ENCODE data around the gene CABLES1. TPM values are rescaled to one million over a fixed set of nuclear protein-coding genes. Genes with fewer than 3 reads are reported as not detected.

CABLES1 gene
- total RNA-seq, 1 experiment from 2014 or later: 66.4 TPM

DNA sequence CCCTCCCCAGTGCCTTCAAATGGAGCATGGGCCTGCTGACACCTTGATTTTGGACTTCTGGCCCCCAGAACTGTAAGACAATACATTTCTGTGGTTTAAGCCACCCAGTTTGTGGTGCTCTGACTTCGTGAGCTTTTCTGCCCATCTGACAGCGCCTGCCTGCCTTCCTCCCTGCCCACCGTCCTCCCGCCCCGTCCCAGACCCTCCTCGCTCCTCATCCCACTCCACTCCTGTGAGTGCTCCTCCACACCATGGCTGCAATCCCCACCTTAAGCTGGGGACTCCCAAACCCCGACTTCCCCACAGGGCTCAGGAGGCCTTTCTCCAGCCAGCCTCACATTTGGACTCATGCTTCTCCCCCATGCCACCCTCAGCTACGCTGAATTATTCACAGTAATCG lies 70.7 kb downstream of the CABLES1 start:
- no peaks in the 10 kb centered on the region for H3K36me3 ChIP-seq (ENCODE audit: control insufficient read depth, insufficient read depth, low read length)
- no peaks in the 10 kb centered on the region for H3K9me3 ChIP-seq (ENCODE audit: control insufficient read depth, insufficient read depth, low read depth, low read length)
- H3K4me1 ChIP-seq (ENCODE audit: control insufficient read depth, insufficient read depth, low read length): no peaks in the 10 kb centered on the region
- no peaks in the 10 kb centered on the region for H3K27me3 ChIP-seq (ENCODE audit: control insufficient read depth, insufficient read depth, low read length)
- no TSS peak for BruUV-seq (replicated peaks)
- ChIA-PET POLR2A (no interaction called here), CTCF (interaction anchor here (0.7 kb wide), 1 partner anchor 18 kb away, joined by 4 read pairs; no protein-coding TSS in a partner anchor)
- intact Hi-C loops (cut with micrococcal nuclease; ENCODE audit: unreplicated experiment) (no loop called here), in situ Hi-C loops (cut with HindIII; ENCODE audit: low pct_unique_long_range_greater_than_20kb, low sequenced_read_pairs) (no loop called here)
- DNase-seq (ENCODE audit: low read depth, low spot score): no peak
- TF ChIP-seq TCF7L2 (IDR thresholded peaks at IDR 0.05; ENCODE audit: low read depth, low read length) (no peak), SIN3A (IDR thresholded peaks at IDR 0.05; ENCODE audit: borderline replicate concordance, insufficient read depth, low read depth, low read length) (no peak), POLR2AphosphoS5 (IDR thresholded peaks at IDR 0.05; ENCODE audit: low read depth, low read length) (no peak)
- TF ChIP-seq, protein P1, sequence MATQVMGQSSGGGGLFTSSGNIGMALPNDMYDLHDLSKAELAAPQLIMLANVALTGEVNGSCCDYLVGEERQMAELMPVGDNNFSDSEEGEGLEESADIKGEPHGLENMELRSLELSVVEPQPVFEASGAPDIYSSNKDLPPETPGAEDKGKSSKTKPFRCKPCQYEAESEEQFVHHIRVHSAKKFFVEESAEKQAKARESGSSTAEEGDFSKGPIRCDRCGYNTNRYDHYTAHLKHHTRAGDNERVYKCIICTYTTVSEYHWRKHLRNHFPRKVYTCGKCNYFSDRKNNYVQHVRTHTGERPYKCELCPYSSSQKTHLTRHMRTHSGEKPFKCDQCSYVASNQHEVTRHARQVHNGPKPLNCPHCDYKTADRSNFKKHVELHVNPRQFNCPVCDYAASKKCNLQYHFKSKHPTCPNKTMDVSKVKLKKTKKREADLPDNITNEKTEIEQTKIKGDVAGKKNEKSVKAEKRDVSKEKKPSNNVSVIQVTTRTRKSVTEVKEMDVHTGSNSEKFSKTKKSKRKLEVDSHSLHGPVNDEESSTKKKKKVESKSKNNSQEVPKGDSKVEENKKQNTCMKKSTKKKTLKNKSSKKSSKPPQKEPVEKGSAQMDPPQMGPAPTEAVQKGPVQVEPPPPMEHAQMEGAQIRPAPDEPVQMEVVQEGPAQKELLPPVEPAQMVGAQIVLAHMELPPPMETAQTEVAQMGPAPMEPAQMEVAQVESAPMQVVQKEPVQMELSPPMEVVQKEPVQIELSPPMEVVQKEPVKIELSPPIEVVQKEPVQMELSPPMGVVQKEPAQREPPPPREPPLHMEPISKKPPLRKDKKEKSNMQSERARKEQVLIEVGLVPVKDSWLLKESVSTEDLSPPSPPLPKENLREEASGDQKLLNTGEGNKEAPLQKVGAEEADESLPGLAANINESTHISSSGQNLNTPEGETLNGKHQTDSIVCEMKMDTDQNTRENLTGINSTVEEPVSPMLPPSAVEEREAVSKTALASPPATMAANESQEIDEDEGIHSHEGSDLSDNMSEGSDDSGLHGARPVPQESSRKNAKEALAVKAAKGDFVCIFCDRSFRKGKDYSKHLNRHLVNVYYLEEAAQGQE (IDR thresholded peaks at IDR 0.05; ENCODE audit: insufficient read depth in 1 of 2, low read depth in 2 of 2, low read length in 1 of 2): no peak
- TF ChIP-seq, protein P2, sequence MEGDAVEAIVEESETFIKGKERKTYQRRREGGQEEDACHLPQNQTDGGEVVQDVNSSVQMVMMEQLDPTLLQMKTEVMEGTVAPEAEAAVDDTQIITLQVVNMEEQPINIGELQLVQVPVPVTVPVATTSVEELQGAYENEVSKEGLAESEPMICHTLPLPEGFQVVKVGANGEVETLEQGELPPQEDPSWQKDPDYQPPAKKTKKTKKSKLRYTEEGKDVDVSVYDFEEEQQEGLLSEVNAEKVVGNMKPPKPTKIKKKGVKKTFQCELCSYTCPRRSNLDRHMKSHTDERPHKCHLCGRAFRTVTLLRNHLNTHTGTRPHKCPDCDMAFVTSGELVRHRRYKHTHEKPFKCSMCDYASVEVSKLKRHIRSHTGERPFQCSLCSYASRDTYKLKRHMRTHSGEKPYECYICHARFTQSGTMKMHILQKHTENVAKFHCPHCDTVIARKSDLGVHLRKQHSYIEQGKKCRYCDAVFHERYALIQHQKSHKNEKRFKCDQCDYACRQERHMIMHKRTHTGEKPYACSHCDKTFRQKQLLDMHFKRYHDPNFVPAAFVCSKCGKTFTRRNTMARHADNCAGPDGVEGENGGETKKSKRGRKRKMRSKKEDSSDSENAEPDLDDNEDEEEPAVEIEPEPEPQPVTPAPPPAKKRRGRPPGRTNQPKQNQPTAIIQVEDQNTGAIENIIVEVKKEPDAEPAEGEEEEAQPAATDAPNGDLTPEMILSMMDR (IDR thresholded peaks at IDR 0.05): no peak
- H3K27ac ChIP-seq (ENCODE audit: low read length): no peak overlapping the region
- no peak overlapping the region for H3K4me3 ChIP-seq (ENCODE audit: low read depth in 2 of 2, low read length in 2 of 2)
- no peak for ATAC-seq

DNA sequence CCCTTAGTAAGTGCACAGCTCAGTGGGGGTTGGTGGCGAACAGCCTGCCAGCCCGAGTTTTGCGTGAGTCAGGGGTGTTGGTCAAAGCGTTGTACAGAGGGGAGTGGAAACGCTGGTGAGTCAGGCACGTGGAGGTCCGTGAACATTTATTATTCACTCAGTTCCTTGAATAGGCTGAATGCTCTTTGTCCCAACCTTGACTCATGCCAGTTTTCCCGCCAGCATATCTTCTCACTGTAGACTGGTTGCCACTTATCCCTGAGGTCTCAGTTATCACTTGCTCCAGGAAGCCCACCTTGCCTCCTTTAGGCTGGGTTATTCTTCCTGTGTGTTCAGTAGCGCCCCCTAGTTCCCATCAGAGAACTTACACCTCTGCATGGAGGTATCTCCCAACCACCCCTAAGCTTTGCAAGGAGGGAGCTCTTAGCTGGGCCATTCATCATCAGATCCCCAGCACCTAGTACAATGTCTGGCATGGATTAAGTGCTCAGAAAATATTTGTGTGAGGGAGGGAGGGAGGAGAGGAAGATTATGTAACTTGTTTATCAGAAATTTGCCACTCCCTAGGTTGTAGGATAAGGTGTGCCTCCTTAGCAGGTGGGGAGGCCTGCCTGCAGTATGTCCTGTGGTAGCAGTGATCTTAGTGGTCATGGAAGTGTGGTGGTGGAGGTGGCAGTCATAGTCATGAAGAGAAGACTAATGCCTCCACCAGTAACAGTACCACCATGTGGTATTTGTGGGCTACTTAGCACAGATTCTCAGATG lies 72.1 kb downstream of the CABLES1 start:
- no peak for TF ChIP-seq POLR2AphosphoS5 (IDR thresholded peaks at IDR 0.05; ENCODE audit: low read depth, low read length)
- TF ChIP-seq SIN3A (IDR thresholded peaks at IDR 0.05; ENCODE audit: borderline replicate concordance, insufficient read depth, low read depth, low read length): no peak
- no peak for TF ChIP-seq TCF7L2 (IDR thresholded peaks at IDR 0.05; ENCODE audit: low read depth, low read length)
- no peaks in the 10 kb centered on the region for H3K36me3 ChIP-seq (ENCODE audit: control insufficient read depth, insufficient read depth, low read length)
- no peaks in the 10 kb centered on the region for H3K9me3 ChIP-seq (ENCODE audit: control insufficient read depth, insufficient read depth, low read depth, low read length)
- in situ Hi-C loops (cut with HindIII; ENCODE audit: low pct_unique_long_range_greater_than_20kb, low sequenced_read_pairs) (no loop called here), intact Hi-C loops (cut with micrococcal nuclease; ENCODE audit: unreplicated experiment) (no loop called here)
- BruUV-seq (replicated peaks): no TSS peak
- DNase-seq (ENCODE audit: low read depth, low spot score) (no peak), ATAC-seq (no peak)
- no peaks in the 10 kb centered on the region for H3K4me1 ChIP-seq (ENCODE audit: control insufficient read depth, insufficient read depth, low read length)
- ChIA-PET POLR2A (interaction anchor here (0.6 kb wide), 1 partner anchor 125 kb away, joined by 3 read pairs; no protein-coding TSS in a partner anchor), CTCF (no interaction called here)
- H3K27ac ChIP-seq (ENCODE audit: low read length): no peak overlapping the region
- no peaks in the 10 kb centered on the region for H3K27me3 ChIP-seq (ENCODE audit: control insufficient read depth, insufficient read depth, low read length)
- no peak overlapping the region for H3K4me3 ChIP-seq (ENCODE audit: low read depth in 2 of 2, low read length in 2 of 2)

DNA sequence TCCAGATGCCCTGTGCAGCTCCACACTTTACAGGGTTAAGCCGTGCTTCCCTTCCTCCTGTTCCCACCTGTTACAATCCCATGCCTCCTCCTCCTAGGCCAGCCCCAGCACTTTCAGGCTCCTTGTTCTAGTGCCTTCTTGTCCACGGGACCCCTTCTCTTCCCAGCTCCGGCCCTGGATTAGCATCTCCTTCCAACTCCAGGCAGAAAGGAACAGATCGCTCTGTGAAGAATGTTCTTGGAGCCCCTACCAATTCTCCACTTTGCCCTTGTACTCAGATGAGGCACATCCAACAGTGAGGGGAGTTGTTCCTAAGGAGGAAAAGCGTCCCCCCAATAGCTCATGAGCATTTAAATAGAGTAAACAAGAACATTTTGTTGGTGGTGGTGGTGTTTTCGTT lies 72.7 kb downstream of the CABLES1 start:
- H3K27ac ChIP-seq (ENCODE audit: low read length): no peak overlapping the region
- H3K4me1 ChIP-seq (ENCODE audit: control insufficient read depth, insufficient read depth, low read length): no peaks in the 10 kb centered on the region
- no peak overlapping the region for H3K4me3 ChIP-seq (ENCODE audit: low read depth in 2 of 2, low read length in 2 of 2)
- ATAC-seq: no peak
- BruUV-seq (replicated peaks): no TSS peak
- DNase-seq (ENCODE audit: low read depth, low spot score): no peak
- H3K36me3 ChIP-seq (ENCODE audit: control insufficient read depth, insufficient read depth, low read length): no peaks in the 10 kb centered on the region
- H3K27me3 ChIP-seq (ENCODE audit: control insufficient read depth, insufficient read depth, low read length): no peaks in the 10 kb centered on the region
- no peaks in the 10 kb centered on the region for H3K9me3 ChIP-seq (ENCODE audit: control insufficient read depth, insufficient read depth, low read depth, low read length)
- ChIA-PET POLR2A (interaction anchor here (0.6 kb wide), 1 partner anchor 125 kb away, joined by 3 read pairs; no protein-coding TSS in a partner anchor), CTCF (no interaction called here)
- intact Hi-C loops (cut with micrococcal nuclease; ENCODE audit: unreplicated experiment) (no loop called here), in situ Hi-C loops (cut with HindIII; ENCODE audit: low pct_unique_long_range_greater_than_20kb, low sequenced_read_pairs) (no loop called here)
- TF ChIP-seq POLR2AphosphoS5 (IDR thresholded peaks at IDR 0.05; ENCODE audit: low read depth, low read length) (no peak), SIN3A (IDR thresholded peaks at IDR 0.05; ENCODE audit: borderline replicate concordance, insufficient read depth, low read depth, low read length) (no peak)
- TF ChIP-seq, protein P2 (IDR thresholded peaks at IDR 0.05): no peak
- TF ChIP-seq, protein P1 (IDR thresholded peaks at IDR 0.05; ENCODE audit: insufficient read depth in 1 of 2, low read depth in 2 of 2, low read length in 1 of 2): no peak

Data from Panc1 (cell line).